GM23248 (cell line): ENCODE measurements around the gene NUP42. TPM values are rescaled to one million over a fixed set of nuclear protein-coding genes. Genes with fewer than 3 reads are reported as not detected.

ENCODE experiments used
- DNase-seq: peaks from one replicate; pipeline ENCODE4 v3.0.0-alpha.2; 2015
- H2AFZ ChIP-seq: fragments of 200-600 bp; sonication (generic); 2 replicates; pipeline ENCODE4 v1.6.1; 2016; ENCODE audit warnings: antibody characterized with exemption
- H3F3A ChIP-seq: fragments of 200-600 bp; sonication (generic); 2 replicates; pipeline ENCODE4 v1.6.1; 2016; ENCODE audit warnings: mild to moderate bottlenecking, antibody characterized with exemption, mixed run types; ENCODE audit not compliant: insufficient read depth
- H3K27ac ChIP-seq: fragments of 200-600 bp; sonication (generic); 2 replicates; pipeline ENCODE4 v1.5.1; 2016; ENCODE audit warnings: mild to moderate bottlenecking
- H3K27me3 ChIP-seq: fragments of 200-600 bp; sonication (generic); replicated peaks from 2 replicates; pipeline ENCODE4 v1.6.1; 2016; ENCODE audit warnings: mild to moderate bottlenecking; ENCODE audit not compliant: insufficient read depth
- H3K36me3 ChIP-seq: fragments of 200-600 bp; sonication (generic); 2 replicates; pipeline ENCODE4 v1.6.1; 2016; ENCODE audit warnings: low read depth, mild to moderate bottlenecking
- H3K4me1 ChIP-seq: fragments of 200-600 bp; sonication (generic); 2 replicates; pipeline ENCODE4 v1.6.1; 2016; ENCODE audit warnings: mild to moderate bottlenecking; ENCODE audit not compliant: insufficient read depth
- H3K4me2 ChIP-seq: fragments of 200-600 bp; sonication (generic); one replicate; pipeline ENCODE4 v1.6.1; 2016; ENCODE audit warnings: mild to moderate bottlenecking; ENCODE audit not compliant: unreplicated experiment
- H3K4me3 ChIP-seq: fragments of 200-600 bp; sonication (generic); 2 replicates; pipeline ENCODE4 v1.5.1; 2016; ENCODE audit warnings: mild to moderate bottlenecking
- H3K79me2 ChIP-seq: fragments of 200-600 bp; sonication (generic); 2 replicates; pipeline ENCODE4 v1.6.1; 2016; ENCODE audit warnings: mild to moderate bottlenecking; ENCODE audit not compliant: insufficient read depth
- H3K9ac ChIP-seq: fragments of 200-600 bp; sonication (generic); 2 replicates; pipeline ENCODE4 v1.6.1; 2016; ENCODE audit warnings: mild to moderate bottlenecking
- H3K9me2 ChIP-seq: fragments of 200-600 bp; sonication (generic); 2 replicates; pipeline ENCODE4 v1.6.1; 2016; ENCODE audit warnings: mixed run types, mild to moderate bottlenecking, moderate library complexity; ENCODE audit not compliant: insufficient read depth
- H3K9me3 ChIP-seq: fragments of 200-600 bp; sonication (generic); one replicate; pipeline ENCODE4 v1.6.1; 2017; ENCODE audit warnings: low read depth
- H4K20me1 ChIP-seq: fragments of 200-600 bp; sonication (generic); 2 replicates; pipeline ENCODE4 v1.6.0; 2016; ENCODE audit not compliant: insufficient read depth
- EZH2 ChIP-seq: fragments of 200-600 bp; sonication (generic); IDR thresholded peaks from 2 replicates; pipeline ENCODE4 v1.6.1; 2018; ENCODE audit warnings: antibody characterized with exemption, mild to moderate bottlenecking; ENCODE audit not compliant: insufficient read depth, poor library complexity, severe bottlenecking
- EZH2phosphoT487 ChIP-seq: fragments of 200-600 bp; sonication (generic); IDR thresholded peaks from 2 replicates; pipeline ENCODE4 v1.6.1; 2018; ENCODE audit warnings: antibody characterized with exemption, moderate library complexity, mild to moderate bottlenecking, low read depth; ENCODE audit not compliant: insufficient read depth
- WGBS, 2 experiments: methylation state at CpG; one replicate each; pipeline ENCODE4 v1.1.6; 2015 to 2017; ENCODE audit warnings: low lambda C conversion rate in 2 of 2, low coverage in 1 of 2; ENCODE audit errors: missing lambda C conversion rate in 2 of 2; 5-methylcytosine and 5-hydroxymethylcytosine counted together
- in situ Hi-C: fragments of 300-500 bp; cut with MboI; formaldehyde crosslinking; loops from 2 replicates; pipeline ENCODE4 v1.15.0; 2020
- polyA plus RNA-seq: library from polyadenylated mRNA; unstranded; fragments of >200 nt; fragmentation: Nextera tagmentation; extraction: Ambion mirVana; gene quantifications from 2 replicates; pipeline ENCODE4 v1.2.1, GENCODE V29; 2016
- total RNA-seq: library from RNA; depleted of rRNA; stranded (reverse); fragments of >200 nt; shearing (Covaris generic); gene quantifications from 2 replicates; pipeline ENCODE4 v1.2.3, GENCODE V29; 2014

The NUP42 gene
- total and polyA plus RNA-seq, 2 experiments from 2014 or later, result 27.1 to 34.2 TPM

GRCh38 chr7:23228412-23228811, 46.6 kb downstream of the NUP42 start:
- no peak overlapping the region for H3K27ac ChIP-seq
- no peak for DNase-seq
- H3K9ac ChIP-seq, result no peak overlapping the region
- 97 to 99% methylated on average over 2 of the region's 2 CpGs for WGBS, 2 experiments
- no peak overlapping the region for H2AFZ ChIP-seq
- no peaks in the 10 kb centered on the region for H3F3A ChIP-seq
- H3K4me2 ChIP-seq, result no peak overlapping the region
- in situ Hi-C loops, result loop anchor here (25.0 kb wide), 1 partner anchor 691 kb away; no protein-coding TSS in a partner anchor
- H3K4me1 ChIP-seq, result no peaks in the 10 kb centered on the region
- no peak overlapping the region for H3K4me3 ChIP-seq
- no peaks in the 10 kb centered on the region for H3K79me2 ChIP-seq
- H3K36me3 ChIP-seq, result no peaks in the 10 kb centered on the region
- TF ChIP-seq EZH2phosphoT487 (no peak), EZH2 (no peak)
- H4K20me1 ChIP-seq, result no peaks in the 10 kb centered on the region
- H3K27me3 ChIP-seq, result no peaks in the 10 kb centered on the region
- H3K9me2 ChIP-seq, result no peaks in the 10 kb centered on the region
- H3K9me3 ChIP-seq, result no peaks in the 10 kb centered on the region

DNA sequence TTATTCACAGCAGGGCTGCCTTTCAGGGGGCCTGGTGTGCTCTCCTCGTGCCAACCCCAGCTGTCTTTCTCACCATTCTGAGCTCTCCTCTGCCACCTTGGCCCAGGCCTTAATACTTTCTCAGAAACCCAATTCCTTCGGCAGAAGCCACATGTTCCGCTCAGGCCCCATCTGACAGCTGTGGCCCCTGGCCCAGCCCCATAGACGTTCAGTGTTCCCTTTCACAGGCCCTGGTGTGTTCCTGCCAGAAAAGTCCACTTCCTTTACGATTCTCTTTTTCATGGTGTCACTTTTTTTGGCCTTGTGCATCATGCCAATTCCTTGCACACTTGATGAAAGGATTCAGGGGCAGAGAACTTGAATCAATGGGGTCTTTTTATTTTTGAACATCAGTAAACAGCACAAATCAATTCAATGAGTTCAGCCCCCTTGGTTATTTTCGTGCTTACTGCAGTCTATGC, 48.8 kb downstream of the NUP42 start:
- Histone ChIP-seq H3K27ac (no peak overlapping the region), H3K27me3 (no peaks in the 10 kb centered on the region), H3K9me3 (no peaks in the 10 kb centered on the region), H3K36me3 (no peaks in the 10 kb centered on the region), H3K9me2 (no peaks in the 10 kb centered on the region), H3K4me1 (no peaks in the 10 kb centered on the region), H4K20me1 (no peaks in the 10 kb centered on the region), H3K4me3 (no peak overlapping the region), H2AFZ (no peak overlapping the region), H3F3A (no peaks in the 10 kb centered on the region), H3K79me2 (no peaks in the 10 kb centered on the region), H3K4me2 (no peak overlapping the region), H3K9ac (no peak overlapping the region)
- in situ Hi-C loops, result loop anchor here (25.0 kb wide), 1 partner anchor 693 kb away; no protein-coding TSS in a partner anchor
- DNase-seq, result no peak
- 73 to 77% methylated on average over 6 of the region's 6 CpGs for WGBS, 2 experiments
- TF ChIP-seq EZH2phosphoT487 (no peak), EZH2 (no peak)

GRCh38 chr7:23232966-23233365, 51.1 kb downstream of the NUP42 start:
- no peak for TF ChIP-seq EZH2phosphoT487
- no peak for TF ChIP-seq EZH2
- Histone ChIP-seq H4K20me1 (no peaks in the 10 kb centered on the region), H3K9me3 (no peaks in the 10 kb centered on the region), H3K27me3 (no peaks in the 10 kb centered on the region), H3K4me2 (no peak overlapping the region), H3K27ac (no peak overlapping the region), H2AFZ (no peak overlapping the region), H3K4me1 (no peaks in the 10 kb centered on the region), H3F3A (no peaks in the 10 kb centered on the region), H3K36me3 (no peaks in the 10 kb centered on the region), H3K9me2 (no peaks in the 10 kb centered on the region), H3K9ac (no peak overlapping the region), H3K79me2 (no peaks in the 10 kb centered on the region), H3K4me3 (no peak overlapping the region)
- DNase-seq, result no peak
- in situ Hi-C loops, result loop anchor here (25.0 kb wide), 1 partner anchor 696 kb away; no protein-coding TSS in a partner anchor
- 73 to 76% methylated on average over 3 of the region's 3 CpGs for WGBS, 2 experiments

DNA sequence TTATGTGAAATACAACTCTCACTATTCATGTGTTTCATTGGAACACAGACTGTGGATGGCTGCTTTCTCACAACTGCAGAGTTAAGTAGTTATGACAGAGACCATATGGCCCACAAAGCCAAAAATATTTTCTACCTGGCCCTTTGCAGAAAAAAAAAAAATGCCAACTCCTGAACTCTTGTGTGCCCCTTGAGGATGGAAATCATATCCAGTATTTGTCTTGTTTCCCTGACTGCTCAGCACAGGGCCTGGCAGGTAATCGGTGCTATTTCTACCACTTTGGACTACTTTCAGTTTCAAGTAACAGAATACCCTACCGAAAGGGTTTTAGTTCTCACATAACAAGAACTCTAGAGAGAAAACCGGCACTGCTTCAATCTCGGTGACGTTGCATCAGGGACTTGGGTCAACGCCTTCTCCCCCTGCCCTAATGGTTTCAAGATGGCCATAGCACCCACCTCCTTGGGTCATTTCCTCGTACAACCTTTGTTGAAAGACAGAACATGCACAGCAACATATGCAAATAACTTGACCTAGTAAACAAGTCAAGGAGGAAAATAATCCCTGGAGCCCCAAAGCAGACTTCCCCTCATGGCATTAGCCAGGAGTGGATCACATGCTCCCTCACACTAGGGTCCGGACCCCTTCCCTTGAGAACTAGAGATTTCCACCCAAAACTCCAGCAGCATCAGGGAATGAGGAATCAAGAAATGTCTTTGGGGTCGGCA, 52.9 kb downstream of the NUP42 start:
- H3K27ac ChIP-seq, result no peak overlapping the region
- no peaks in the 10 kb centered on the region for H3K4me1 ChIP-seq
- H3K4me2 ChIP-seq, result no peak overlapping the region
- no peaks in the 10 kb centered on the region for H4K20me1 ChIP-seq
- H3K79me2 ChIP-seq, result no peaks in the 10 kb centered on the region
- no peaks in the 10 kb centered on the region for H3K9me2 ChIP-seq
- no peak overlapping the region for H3K9ac ChIP-seq
- no peaks in the 10 kb centered on the region for H3K9me3 ChIP-seq
- TF ChIP-seq EZH2 (no peak), EZH2phosphoT487 (no peak)
- 68 to 70% methylated on average over 9 of the region's 9 CpGs for WGBS, 2 experiments
- peak overlapping the region; percentile 30; the same call in 1 of the 2 replicates for H2AFZ ChIP-seq
- no peak overlapping the region for H3K4me3 ChIP-seq
- H3K27me3 ChIP-seq, result no peaks in the 10 kb centered on the region
- H3F3A ChIP-seq, result no peaks in the 10 kb centered on the region
- in situ Hi-C loops, result loop anchor here (25.0 kb wide), 1 partner anchor 697 kb away; no protein-coding TSS in a partner anchor
- DNase-seq, result no peak
- H3K36me3 ChIP-seq, result no peaks in the 10 kb centered on the region
